HT-29 (cell line): ENCODE measurements around the gene IQGAP2. TPM values are rescaled to one million over a fixed set of nuclear protein-coding genes. Genes with fewer than 3 reads are reported as not detected.

ENCODE experiments used
- DNase-seq: peaks from one replicate; pipeline ENCODE4 v3.0.0-alpha.2; 2015; ENCODE audit warnings: low spot score
- total RNA-seq: library from RNA; depleted of rRNA; stranded (reverse); fragments of >200 nt; shearing (Covaris generic); gene quantifications from 2 replicates; pipeline ENCODE4 v1.2.3, GENCODE V29; 2014; rRNA removed

IQGAP2 gene
- total RNA-seq: 18.6 and 19.4 TPM in 2 replicates

- peak; percentile 81 for DNase-seq
These were observed at the start of gene IQGAP2 for GRCh38 chr5:76402886-76403765. IQGAP2 (plus strand) TSS chr5:76403285; CDS start chr5:76403546, 261 bp downstream.

- DNase-seq: no peak
These were observed 46.2 kb upstream of the IQGAP2 start for GRCh38 chr5:76356887-76357286.

DNA sequence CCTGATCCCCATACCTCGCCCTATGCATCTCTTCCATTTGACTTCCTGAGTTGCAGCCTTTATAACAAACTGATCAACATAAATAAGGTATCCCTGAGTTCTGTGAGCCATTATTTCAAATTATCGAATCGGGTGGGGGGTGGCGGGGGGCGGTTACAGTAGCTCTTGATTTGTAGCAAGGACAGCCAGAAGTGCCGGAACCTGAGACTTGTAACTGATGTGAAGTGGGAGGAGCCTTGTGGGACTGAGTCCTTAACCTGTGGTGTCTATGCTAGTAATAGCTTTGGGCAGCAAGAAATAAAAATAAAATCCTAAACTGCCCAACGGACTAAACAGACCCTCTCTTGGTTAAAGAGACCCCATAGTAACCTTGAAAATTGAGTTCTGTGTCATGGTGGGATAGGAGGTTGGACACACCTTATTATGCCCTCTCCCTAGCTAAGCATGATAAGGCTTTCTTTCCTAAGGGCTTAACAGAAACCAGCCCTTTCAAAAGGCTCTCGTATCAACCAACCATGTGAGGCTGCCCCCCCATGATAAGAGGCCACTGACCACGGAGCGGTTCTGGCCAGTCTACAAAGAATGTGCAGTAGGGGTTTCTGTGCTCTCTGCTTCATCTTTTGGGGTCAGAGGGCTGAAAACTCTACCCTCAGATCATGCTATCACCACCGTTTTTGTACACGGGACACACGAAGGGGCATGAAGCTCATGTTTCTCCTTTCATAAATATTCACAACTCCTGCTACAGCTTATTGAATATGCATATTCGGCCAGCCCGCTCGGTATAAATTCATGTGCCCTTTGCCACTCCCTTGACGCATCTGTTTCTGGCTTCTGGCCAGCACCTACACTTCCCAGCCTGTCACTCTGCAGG lies 39.5 kb upstream of the IQGAP2 start:
- DNase-seq: peak; percentile 71

- no peak for DNase-seq
These were observed 38.9 kb upstream of the IQGAP2 start for GRCh38 chr5:76364226-76364589.

DNA sequence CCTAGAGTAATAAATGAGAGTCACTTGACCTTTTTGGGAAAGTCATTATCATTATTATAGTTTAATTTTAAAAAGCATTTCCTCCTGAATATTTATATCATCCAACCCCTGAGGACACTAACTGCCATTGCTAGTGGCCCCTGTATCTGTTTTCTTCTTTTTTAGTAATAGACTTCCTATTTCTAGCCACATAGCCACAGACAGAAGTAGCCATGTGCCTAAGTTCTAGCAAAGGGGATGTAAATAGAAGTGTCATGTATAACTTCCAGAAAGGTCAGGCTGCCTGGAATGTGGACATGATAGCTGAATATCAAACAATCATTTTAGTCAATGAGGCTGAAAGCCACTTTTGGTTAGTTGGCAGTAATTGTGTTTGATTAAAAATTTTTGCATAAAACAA lies 37.5 kb upstream of the IQGAP2 start:
- no peak for DNase-seq

DNA sequence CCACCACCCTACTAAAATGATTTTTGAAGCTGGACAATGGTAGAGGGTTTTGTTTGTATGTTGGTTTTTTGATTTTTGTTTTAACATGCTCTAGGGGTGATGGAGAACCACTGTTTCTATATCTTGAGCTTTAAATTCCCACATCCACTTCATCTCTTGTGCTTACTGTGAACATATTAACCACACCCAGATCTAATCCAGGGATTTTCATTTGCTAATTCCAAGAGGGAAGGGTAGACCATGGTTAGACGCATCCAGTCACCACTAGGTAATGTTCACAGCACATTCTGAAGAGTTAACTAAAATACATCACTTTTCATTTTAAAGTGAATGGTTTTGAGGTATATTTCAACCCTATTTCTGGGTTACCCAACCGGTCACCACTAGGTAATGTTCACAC lies 36.5 kb upstream of the IQGAP2 start:
- no peak for DNase-seq

DNA sequence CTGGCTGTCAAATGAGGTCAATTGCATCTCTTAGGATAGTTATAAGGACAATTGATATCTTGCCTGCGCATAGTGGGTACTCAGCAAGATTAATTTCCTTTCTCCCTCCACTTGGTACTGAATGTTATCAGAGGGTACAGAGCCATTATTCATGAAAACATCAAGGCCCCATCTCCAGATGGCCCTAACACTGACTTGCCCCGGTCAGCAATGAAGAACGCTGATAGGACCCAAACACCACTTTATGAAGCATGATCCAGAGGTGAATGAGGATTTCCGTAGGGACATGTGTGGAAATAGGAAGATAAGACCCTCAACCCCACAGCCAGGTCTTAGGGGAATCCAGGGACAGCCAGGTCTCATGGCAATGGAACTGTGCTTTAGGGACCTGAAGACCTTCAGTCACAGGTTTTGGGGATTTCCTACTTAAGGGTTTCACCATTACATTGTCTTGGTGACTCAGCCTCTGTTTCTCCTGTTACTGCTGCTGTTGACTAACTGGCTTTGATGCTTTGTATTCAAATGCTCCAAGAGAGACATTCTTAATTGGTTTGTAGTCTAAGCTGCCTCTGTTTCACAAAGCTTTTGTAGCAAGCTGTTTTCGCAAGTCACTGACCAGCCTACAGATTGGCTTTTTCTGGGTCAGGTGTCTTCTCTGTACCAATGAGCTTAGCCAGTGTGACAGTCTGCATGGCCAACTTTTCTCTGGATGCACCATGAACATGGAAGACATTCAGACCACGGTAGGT lies 35.3 kb upstream of the IQGAP2 start:
- DNase-seq: no peak

DNA sequence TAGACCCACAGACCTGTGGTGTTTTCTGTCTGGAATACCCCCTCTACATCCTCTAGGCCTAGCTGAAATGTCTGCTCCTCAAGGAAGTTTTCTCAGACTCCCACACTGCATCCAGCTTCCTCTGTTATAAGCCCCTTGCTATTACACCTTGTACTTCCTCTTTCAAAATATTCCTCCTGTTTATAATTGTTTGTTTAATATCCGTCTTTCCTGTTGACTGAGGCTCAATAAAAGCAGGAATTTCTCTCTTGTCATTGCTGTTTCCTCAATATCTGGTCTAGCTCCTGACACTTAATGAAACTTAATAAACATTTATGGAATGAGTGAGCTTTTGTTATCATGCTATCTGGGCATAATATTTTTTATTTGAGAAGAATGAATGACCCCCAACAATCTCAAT lies 34.1 kb upstream of the IQGAP2 start:
- peak; percentile 28 for DNase-seq

DNA sequence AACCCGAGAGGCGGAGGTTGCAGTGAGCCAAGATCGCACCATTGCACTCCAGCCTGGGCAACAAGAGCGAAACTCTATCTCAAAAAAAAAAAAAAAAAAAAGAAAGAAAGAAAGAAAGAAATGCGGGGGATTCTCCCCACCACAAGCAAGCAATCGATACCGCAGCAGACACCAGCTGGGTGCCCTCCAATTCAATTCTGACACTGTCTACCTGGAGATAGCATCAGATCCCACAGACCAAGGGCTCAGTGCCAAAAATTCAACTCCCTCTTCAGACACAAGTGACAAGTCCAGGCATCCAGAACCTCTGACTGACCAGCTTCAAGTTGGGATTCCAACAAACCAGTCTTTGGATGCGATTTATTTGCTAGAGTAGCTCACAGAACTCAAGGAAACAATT lies 33.4 kb upstream of the IQGAP2 start:
- peak; percentile 22 for DNase-seq

DNA sequence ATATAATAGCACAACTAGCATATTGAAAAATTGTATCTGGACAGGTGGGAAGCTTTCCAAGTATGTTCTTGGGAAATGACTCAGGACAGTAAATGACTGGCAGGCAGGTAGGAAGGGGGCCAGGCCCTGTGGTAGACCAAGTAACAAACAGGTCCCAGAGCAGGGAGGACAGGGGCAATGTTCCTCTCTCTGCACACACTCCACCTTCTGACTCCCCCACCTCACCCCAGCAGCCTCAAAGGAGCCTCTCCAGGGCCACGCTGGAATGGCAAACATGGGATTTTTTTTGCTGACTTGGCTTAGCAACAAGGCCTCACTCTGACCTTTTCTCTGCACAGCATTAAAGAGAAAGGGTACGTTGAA lies 31.1 kb upstream of the IQGAP2 start:
- DNase-seq: no peak

GRCh38 chr5:76372323-76373054 lies 30.6 kb upstream of the IQGAP2 start:
- DNase-seq: peak; percentile 83

DNA sequence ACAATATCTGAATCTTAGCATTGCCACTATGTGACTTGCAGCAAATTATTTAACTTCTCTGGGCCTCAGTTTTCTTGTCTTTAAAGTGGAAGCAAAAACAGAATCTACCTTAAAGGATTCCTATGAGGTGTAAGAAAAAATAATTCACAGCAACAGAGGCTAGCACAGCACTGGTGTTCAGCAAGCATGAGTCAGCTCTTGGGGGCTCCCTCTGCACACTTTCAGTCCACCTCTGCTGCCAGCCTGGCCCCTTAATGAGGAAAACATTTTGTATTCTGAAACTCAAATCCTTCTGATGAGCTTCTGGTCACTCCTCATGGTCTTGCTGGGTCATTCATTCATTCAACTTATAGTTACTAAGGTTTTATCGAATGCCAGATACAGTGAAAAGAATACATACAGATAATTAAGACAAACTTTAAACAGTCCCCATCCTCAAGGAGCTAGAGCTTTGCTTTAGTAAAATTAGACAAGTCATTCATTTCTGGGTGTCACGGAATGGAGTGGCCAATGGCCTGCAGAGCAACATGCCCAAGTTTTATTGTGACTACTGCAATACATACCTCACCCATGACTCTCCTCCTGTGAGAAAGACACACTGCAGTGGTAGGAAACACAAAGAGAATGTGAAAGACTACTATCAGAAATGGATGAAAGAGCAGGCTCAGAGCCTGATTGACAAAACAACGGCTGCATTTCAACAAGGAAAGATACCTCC lies 26.8 kb upstream of the IQGAP2 start:
- DNase-seq: no peak

DNA sequence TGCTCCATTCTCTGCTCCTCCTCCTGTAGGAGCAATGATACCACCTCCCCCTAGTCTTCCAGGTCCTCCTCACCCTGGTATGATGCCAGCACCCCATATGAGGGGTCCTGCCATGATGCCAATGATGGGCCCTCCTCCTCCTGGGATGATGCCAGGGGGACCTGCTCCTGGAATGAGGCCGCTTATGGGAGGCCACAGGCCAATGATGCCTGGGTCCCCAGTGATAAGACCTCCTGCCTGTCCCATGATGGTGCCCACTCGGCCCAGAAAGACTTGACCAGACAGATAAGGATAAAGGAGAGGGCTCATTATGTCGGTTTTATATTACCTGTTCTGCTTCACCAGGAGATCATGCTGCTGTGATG lies 26.2 kb upstream of the IQGAP2 start:
- DNase-seq: no peak

GRCh38 chr5:76378355-76378754 lies 24.7 kb upstream of the IQGAP2 start:
- no peak for DNase-seq

DNA sequence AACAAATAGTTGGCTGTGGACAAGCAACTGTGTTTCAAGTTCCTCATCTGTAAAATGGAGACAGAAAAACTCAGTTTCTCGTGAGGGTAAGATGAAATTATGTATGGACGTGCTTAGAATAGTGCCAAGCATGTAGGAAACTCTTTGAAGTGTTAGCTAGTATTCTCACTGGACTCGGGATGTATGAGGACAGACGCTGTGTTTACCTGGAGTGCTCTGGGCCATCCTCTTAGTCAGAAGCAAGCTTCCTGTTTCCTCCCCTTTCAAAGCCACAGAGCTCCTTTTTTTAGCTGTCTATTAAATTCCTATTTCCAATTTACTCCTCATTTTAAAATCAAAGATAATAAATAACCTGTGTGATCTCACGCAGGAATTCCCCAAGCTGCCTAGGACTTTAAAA lies 23.8 kb upstream of the IQGAP2 start:
- DNase-seq: no peak

GRCh38 chr5:76379855-76380254 lies 23.2 kb upstream of the IQGAP2 start:
- no peak for DNase-seq

- no peak for DNase-seq
These were observed 22.6 kb upstream of the IQGAP2 start for GRCh38 chr5:76380346-76381066.

GRCh38 chr5:76383126-76383832 lies 19.8 kb upstream of the IQGAP2 start:
- DNase-seq: no peak

GRCh38 chr5:76384189-76384588 lies 18.9 kb upstream of the IQGAP2 start:
- DNase-seq: no peak
